HepG2 (cell line): ENCODE data around the gene ECD. TPM values are rescaled to one million over a fixed set of nuclear protein-coding genes. Genes with fewer than 3 reads are reported as not detected.
A peak's percentile ranks its signal among the peaks of the same experiment; 100 is the strongest.

Experiments
- ARHGAP35 ChIP-seq: sonication (generic); formaldehyde crosslinking; IDR thresholded peaks from 2 replicates; pipeline ENCODE4 v1.9.0; 2022; ENCODE audit warnings: mild to moderate bottlenecking, inconsistent platforms, moderate library complexity, missing genetic modification reagents, borderline replicate concordance
- CCAR2 ChIP-seq: fragments of 200-400 bp; formaldehyde crosslinking; optimal IDR thresholded peaks from 2 replicates; pipeline ENCODE3; 2018; ENCODE audit warnings: low read depth, mild to moderate bottlenecking, low read length, moderate library complexity
- GPN1 ChIP-seq: sonication (generic); formaldehyde crosslinking; IDR thresholded peaks from 2 replicates; pipeline ENCODE4 v1.5.1; 2020; ENCODE audit warnings: missing genetic modification reagents, borderline replicate concordance
- KDM2A ChIP-seq: sonication (generic); formaldehyde crosslinking; IDR thresholded peaks from 2 replicates; pipeline ENCODE4 v1.4.0; 2020; ENCODE audit warnings: low read depth, missing genetic modification reagents, borderline replicate concordance
- KDM4B ChIP-seq: sonication (generic); formaldehyde crosslinking; IDR thresholded peaks from 2 replicates; pipeline ENCODE4 v1.4.0; 2020; ENCODE audit warnings: missing genetic modification reagents
- SP2 ChIP-seq: sonication (generic); formaldehyde crosslinking; IDR thresholded peaks from 2 replicates; pipeline ENCODE4 v1.5.1; 2020; ENCODE audit warnings: mild to moderate bottlenecking, missing genetic modification reagents
- TCF7L2 ChIP-seq: IDR thresholded peaks from 2 replicates; pipeline ENCODE4 v1.6.1; 2011; ENCODE audit warnings: mild to moderate bottlenecking, low read depth, low read length, moderate library complexity
- ZC3H4 ChIP-seq: sonication (generic); formaldehyde crosslinking; IDR thresholded peaks from 2 replicates; pipeline ENCODE4 v1.4.0; 2020; ENCODE audit warnings: missing genetic modification reagents, borderline replicate concordance
- ZFYVE20 ChIP-seq: sonication (generic); formaldehyde crosslinking; IDR thresholded peaks from 2 replicates; pipeline ENCODE4 v1.8.0; 2023; ENCODE audit warnings: low read depth, mild to moderate bottlenecking, moderate library complexity, missing genetic modification reagents, borderline replicate concordance
- ZNF30 ChIP-seq: sonication (generic); formaldehyde crosslinking; IDR thresholded peaks from 2 replicates; pipeline ENCODE4 v1.5.0; 2020; ENCODE audit warnings: mild to moderate bottlenecking, missing genetic modification reagents
- ZNF430 ChIP-seq: sonication (generic); formaldehyde crosslinking; IDR thresholded peaks from 2 replicates; pipeline ENCODE4 v1.9.0; 2021; ENCODE audit warnings: mild to moderate bottlenecking, missing genetic modification reagents
- ZNF619 ChIP-seq: sonication (generic); formaldehyde crosslinking; IDR thresholded peaks from 2 replicates; pipeline ENCODE4 v1.4.0; 2020; ENCODE audit warnings: mild to moderate bottlenecking, missing genetic modification reagents
- ZNF790 ChIP-seq: sonication (generic); formaldehyde crosslinking; IDR thresholded peaks from 2 replicates; pipeline ENCODE4 v1.8.0; 2022; ENCODE audit warnings: missing genetic modification reagents, mild to moderate bottlenecking, borderline replicate concordance
- polyA plus RNA-seq, 8 experiments: library from polyadenylated mRNA; depleted of rRNA in 3 of 8; stranded (reverse) in 7 of 8; unstranded in 1 of 8; fragments of >200 nt; fragmentation: Illumina TruSeq in 4 of 8; extraction: Trizol in 4 of 8; gene quantifications; 2 replicates each; pipeline versions ENCODE4 v1.2.1 to v1.2.3, GENCODE V29; 2011 to 2016; ENCODE audit warnings: low read depth in 4 of 8, missing spikeins in 1 of 8, mixed read lengths in 1 of 8; ENCODE audit not compliant: insufficient read depth in 1 of 8
- total RNA-seq, 5 experiments: library from RNA; depleted of rRNA; stranded (reverse); fragments of >200 nt; fragmentation: Illumina TruSeq; extraction: Trizol; gene quantifications; 2 replicates each; pipeline ENCODE4 v1.2.3, GENCODE V29; 2016; ENCODE audit warnings: low read depth in 1 of 5
- TF ChIP-seq, protein P1 (sequence below): sonication (generic); formaldehyde crosslinking; IDR thresholded peaks from 2 replicates; pipeline ENCODE4 v1.8.0; 2022; ENCODE audit warnings: missing genetic modification reagents, mild to moderate bottlenecking, moderate library complexity, borderline replicate concordance
- TF ChIP-seq, protein P2 (sequence below): sonication (generic); formaldehyde crosslinking; IDR thresholded peaks from 2 replicates; pipeline ENCODE4 v1.8.1; 2023; ENCODE audit warnings: mild to moderate bottlenecking, missing genetic modification reagents
- TF ChIP-seq, protein P3 (sequence below): sonication (generic); formaldehyde crosslinking; IDR thresholded peaks from 2 replicates; pipeline ENCODE4 v1.8.1; 2022; ENCODE audit warnings: mild to moderate bottlenecking, missing genetic modification reagents
- TF ChIP-seq, protein P4 (sequence below): sonication (generic); formaldehyde crosslinking; IDR thresholded peaks from 2 replicates; pipeline ENCODE4 v1.9.0; 2022; ENCODE audit warnings: low read depth, missing genetic modification reagents
- TF ChIP-seq, protein P5 (sequence below): sonication (generic); formaldehyde crosslinking; IDR thresholded peaks from 2 replicates; pipeline ENCODE4 v1.4.0; 2020; ENCODE audit warnings: mild to moderate bottlenecking, missing genetic modification reagents
- TF ChIP-seq, protein P6 (sequence below): sonication (generic); formaldehyde crosslinking; IDR thresholded peaks from 2 replicates; pipeline ENCODE4 v1.5.1; 2020; ENCODE audit warnings: missing genetic modification reagents, mild to moderate bottlenecking, borderline replicate concordance

The ECD gene
- total and polyA plus RNA-seq, 2 of the 13 experiments (the other 11 are each of a cell fraction or from before 2014, with no cell fraction given), result 21.5 to 27.6 TPM

DNA sequence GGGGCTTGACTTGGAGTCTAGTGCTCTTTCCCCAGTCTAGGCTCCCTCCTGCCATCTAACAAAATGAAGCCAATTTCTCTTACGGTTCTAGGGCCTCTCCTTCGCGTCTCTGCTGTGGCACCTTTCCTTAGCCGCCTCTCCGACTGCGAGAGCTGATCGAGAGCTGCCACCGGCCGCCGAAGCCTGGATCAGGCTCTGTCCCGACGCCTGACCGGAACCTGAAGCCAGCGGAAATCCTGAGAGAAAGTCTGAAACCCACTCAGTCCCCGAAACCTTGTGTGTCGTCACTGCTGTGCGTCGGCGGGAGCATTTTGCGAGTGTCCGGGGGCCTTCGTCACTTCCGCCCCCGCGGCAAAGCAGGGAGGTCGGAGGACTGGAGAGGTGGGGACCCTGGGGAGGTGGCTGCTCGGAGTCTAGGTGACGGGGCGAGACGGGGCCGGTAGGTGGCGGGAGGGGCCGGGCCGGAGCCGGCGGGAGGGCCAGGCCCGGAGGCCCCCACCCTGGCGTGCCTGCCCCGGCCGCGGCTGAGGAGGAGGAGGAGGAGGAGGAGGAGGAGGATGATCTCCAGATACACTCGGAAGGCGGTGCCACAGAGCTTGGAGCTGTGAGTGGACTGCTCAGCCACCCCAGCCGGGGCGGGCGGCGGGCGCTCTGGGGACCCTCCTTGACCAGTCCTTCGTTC, at the start of gene ECD, which contains the start of gene FAM149B1 (continued):
- TF ChIP-seq, protein P1, sequence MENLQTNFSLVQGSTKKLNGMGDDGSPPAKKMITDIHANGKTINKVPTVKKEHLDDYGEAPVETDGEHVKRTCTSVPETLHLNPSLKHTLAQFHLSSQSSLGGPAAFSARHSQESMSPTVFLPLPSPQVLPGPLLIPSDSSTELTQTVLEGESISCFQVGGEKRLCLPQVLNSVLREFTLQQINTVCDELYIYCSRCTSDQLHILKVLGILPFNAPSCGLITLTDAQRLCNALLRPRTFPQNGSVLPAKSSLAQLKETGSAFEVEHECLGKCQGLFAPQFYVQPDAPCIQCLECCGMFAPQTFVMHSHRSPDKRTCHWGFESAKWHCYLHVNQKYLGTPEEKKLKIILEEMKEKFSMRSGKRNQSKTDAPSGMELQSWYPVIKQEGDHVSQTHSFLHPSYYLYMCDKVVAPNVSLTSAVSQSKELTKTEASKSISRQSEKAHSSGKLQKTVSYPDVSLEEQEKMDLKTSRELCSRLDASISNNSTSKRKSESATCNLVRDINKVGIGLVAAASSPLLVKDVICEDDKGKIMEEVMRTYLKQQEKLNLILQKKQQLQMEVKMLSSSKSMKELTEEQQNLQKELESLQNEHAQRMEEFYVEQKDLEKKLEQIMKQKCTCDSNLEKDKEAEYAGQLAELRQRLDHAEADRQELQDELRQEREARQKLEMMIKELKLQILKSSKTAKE (CRISPR knock-in tag), result no peak
- TF ChIP-seq, protein P2, sequence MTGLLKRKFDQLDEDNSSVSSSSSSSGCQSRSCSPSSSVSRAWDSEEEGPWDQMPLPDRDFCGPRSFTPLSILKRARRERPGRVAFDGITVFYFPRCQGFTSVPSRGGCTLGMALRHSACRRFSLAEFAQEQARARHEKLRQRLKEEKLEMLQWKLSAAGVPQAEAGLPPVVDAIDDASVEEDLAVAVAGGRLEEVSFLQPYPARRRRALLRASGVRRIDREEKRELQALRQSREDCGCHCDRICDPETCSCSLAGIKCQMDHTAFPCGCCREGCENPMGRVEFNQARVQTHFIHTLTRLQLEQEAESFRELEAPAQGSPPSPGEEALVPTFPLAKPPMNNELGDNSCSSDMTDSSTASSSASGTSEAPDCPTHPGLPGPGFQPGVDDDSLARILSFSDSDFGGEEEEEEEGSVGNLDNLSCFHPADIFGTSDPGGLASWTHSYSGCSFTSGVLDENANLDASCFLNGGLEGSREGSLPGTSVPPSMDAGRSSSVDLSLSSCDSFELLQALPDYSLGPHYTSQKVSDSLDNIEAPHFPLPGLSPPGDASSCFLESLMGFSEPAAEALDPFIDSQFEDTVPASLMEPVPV (CRISPR knock-in tag), result peak; percentile 57; the same call in 1 of the 2 replicates
- TF ChIP-seq ZFYVE20 (CRISPR knock-in tag) (no peak), KDM4B (CRISPR knock-in tag) (no peak), ZC3H4 (CRISPR knock-in tag) (no peak), ZNF619 (CRISPR knock-in tag) (peak; percentile 94; the same call in 1 of the 2 replicates), ZNF790 (CRISPR knock-in tag) (no peak), CCAR2 (no peak), TCF7L2 (no peak), KDM2A (CRISPR knock-in tag) (peak; percentile 91), ZNF30 (no peak), ZNF430 (CRISPR knock-in tag) (peak; percentile 71; the same call in 1 of the 2 replicates), SP2 (peak; percentile 70), ARHGAP35 (CRISPR knock-in tag) (peak; percentile 60; the same call in 1 of the 2 replicates), GPN1 (CRISPR knock-in tag) (no peak)
- TF ChIP-seq, protein P3, sequence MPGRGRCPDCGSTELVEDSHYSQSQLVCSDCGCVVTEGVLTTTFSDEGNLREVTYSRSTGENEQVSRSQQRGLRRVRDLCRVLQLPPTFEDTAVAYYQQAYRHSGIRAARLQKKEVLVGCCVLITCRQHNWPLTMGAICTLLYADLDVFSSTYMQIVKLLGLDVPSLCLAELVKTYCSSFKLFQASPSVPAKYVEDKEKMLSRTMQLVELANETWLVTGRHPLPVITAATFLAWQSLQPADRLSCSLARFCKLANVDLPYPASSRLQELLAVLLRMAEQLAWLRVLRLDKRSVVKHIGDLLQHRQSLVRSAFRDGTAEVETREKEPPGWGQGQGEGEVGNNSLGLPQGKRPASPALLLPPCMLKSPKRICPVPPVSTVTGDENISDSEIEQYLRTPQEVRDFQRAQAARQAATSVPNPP (CRISPR knock-in tag), result peak; percentile 79
- TF ChIP-seq, protein P4, sequence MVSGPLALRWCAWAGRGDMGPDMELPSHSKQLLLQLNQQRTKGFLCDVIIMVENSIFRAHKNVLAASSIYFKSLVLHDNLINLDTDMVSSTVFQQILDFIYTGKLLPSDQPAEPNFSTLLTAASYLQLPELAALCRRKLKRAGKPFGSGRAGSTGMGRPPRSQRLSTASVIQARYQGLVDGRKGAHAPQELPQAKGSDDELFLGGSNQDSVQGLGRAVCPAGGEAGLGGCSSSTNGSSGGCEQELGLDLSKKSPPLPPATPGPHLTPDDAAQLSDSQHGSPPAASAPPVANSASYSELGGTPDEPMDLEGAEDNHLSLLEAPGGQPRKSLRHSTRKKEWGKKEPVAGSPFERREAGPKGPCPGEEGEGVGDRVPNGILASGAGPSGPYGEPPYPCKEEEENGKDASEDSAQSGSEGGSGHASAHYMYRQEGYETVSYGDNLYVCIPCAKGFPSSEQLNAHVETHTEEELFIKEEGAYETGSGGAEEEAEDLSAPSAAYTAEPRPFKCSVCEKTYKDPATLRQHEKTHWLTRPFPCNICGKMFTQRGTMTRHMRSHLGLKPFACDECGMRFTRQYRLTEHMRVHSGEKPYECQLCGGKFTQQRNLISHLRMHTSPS (CRISPR knock-in tag), result no peak
- TF ChIP-seq, protein P5, sequence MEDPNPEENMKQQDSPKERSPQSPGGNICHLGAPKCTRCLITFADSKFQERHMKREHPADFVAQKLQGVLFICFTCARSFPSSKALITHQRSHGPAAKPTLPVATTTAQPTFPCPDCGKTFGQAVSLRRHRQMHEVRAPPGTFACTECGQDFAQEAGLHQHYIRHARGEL (CRISPR knock-in tag), result peak; percentile 88; the same call in 1 of the 2 replicates
- TF ChIP-seq, protein P6, sequence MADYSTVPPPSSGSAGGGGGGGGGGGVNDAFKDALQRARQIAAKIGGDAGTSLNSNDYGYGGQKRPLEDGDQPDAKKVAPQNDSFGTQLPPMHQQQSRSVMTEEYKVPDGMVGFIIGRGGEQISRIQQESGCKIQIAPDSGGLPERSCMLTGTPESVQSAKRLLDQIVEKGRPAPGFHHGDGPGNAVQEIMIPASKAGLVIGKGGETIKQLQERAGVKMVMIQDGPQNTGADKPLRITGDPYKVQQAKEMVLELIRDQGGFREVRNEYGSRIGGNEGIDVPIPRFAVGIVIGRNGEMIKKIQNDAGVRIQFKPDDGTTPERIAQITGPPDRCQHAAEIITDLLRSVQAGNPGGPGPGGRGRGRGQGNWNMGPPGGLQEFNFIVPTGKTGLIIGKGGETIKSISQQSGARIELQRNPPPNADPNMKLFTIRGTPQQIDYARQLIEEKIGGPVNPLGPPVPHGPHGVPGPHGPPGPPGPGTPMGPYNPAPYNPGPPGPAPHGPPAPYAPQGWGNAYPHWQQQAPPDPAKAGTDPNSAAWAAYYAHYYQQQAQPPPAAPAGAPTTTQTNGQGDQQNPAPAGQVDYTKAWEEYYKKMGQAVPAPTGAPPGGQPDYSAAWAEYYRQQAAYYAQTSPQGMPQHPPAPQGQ (CRISPR knock-in tag), result no peak; the same call in 1 of the 2 replicates
